ENCODE data around the gene GPM6B.
"Not testable (repeated sequence)": the region's sequence is repeated elsewhere in the genome, so short reads cannot be mapped to it uniquely, and the experiment has no call there.

The GPM6B gene

DNA sequence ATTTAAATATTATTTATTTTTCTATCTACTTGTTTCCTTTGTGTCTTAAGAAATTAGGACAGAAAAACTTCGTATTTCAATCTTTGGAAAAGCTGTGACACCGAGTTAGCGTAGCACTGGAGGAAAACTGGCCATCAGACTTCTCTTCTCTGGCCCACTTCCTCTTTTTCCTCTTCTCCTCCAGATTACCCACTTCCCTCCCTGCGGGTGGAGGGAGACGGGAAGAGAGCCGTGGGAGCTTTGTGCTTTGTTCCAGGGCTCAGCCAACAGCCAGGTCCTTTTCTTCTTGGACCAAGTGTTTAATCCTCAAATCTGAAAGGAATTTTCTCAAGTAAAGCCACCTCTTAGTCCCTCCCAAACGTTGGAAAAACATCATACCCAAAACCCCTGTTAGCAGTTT is 52.6 kb downstream of the GPM6B start:
- no peak for DNase-seq (ENCODE audit: low spot score)

DNA sequence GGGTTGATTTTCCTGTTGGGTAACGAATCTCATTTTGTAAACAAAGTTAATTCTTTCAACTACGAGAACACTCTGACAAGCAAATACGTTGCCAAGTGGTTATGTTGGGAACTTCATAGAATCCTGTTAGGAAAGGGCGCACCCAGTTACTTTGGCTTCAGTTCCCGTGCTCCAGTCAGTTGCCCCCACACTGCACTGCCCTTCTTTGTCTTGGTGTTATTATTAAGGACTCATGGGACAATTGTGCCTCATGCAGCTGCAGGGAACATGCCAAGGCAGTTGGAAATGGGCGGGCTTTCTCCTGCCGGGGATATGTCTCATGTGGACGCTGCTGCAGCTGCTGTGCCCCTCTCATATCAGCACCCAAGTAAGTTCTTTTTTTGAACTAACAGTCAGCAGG is 53.4 kb downstream of the GPM6B start:
- no peak for DNase-seq (ENCODE audit: low spot score)

DNA sequence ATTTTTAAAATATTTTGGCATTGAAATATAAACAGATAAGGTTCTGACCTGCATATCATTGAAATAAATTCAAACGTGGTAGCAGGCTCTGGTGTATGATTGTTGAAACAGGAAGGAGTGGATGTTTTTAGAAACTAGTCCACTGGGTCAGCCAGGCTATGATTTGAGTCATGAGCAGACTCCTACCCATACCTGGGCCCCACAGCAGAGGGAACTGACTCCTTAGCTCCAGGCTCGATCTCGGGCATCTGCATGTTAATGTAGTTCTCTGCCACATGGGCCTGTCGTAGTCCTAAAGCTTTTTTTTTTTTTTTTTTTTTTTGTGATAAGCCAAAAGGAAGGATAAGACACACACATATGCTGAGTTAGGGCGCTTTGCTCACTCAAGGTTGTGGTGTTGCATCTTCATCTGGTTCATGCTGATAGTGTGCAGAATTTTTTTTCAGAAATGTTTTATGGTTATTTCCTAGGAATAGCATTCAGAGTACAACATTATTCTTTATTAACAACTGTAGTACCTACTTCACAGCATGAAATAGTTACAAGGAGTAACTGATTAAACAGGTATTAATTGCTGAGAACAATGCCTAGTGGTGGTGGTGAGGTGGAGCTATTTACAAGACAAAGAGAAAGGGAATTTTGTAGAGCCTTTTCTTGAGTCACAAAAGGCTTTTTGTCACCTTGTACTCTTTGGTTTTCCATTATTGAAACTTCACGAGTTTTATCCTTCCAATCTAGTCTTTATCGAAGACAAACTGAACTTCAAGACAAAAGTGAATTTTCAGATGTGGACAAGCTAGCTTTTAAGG is 55.1 kb downstream of the GPM6B start:
- DNase-seq (ENCODE audit: low spot score), result no peak

DNA sequence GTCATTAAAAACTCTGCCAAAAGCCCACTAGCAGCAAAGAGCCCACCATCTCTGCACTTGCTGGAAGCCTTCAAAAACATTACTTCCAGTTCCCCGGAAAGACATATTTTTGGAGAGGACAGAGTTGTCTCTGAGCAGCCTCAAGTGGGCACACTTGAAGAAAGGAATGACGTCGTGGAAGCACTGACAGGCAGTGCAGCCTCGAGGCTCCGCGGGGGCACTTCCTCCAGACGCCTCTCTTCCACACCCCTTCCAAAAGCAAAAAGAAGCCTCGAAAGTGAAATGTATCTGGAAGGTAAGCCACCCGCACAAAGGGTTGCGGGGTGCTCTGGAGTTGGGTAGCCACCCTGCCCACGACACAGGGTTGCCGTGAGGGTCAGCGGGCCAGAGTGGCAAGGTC is 56.5 kb downstream of the GPM6B start:
- DNase-seq (ENCODE audit: low spot score), result no peak

DNA sequence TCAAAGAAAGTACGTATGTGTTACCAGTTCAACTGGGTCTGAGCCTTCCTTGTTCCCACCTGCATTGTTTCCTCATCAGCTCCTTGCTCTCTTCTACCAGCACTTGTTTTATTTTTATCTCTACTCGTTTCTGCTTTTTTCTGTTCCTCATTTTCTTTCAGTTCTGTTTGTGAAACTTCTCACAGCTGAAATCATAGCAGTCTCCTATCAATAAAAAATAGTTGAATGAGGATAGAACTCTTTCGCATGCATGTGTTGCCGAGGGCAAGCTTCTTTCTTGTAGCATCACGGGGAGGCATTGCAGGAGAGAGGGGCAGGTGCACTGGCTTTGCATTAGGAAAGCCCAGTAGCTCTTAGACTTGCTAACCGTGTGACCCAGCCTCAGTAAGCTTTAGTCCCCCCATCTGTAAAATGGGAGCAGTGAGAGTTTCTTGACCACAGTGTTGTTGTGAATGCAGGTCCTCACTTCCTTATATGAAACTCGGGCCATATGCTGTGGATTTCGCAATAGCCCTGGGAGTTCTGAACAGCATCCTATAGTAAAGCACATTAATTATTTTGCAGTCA is 57.7 kb downstream of the GPM6B start:
- no peak for DNase-seq (ENCODE audit: low spot score)

DNA sequence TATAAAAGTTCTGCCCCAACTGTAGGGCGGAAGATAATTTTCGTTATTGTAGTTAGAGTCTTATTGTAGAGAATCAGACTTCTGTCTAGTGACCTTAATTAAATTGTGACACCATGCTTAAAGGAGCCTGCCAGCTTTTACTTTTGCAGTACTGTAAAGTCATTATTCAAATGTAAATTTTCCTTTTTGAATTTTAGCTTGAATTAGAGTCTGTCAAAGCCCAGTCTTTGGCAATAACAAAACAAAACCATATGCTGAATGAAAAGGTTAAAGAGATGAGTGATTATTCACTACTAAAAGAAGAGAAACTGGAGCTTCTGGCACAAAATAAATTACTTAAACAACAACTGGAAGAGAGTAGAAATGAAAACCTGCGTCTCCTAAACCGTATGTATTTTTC is 60.5 kb downstream of the GPM6B start:
- DNase-seq (ENCODE audit: low spot score), result no peak

DNA sequence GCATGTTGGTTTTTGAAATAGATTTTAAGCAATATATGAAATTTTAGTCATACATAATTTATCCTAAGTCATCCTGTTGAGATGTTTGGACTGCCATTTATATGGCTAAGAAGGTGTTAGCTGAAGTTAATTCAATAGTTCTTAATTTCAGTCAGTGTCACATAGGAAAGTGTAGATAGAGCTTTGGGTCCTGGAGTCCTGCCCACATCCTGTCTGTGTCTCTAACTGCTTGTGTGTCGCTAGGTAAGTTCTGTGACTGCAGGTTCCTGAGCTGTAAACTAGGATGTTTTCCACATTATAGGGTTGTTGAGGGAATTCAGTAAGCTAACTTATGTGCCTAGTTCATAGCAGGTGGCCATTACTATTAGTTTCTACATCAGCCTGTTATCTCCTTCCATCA is 61.6 kb downstream of the GPM6B start:
- no peak for DNase-seq (ENCODE audit: low spot score)

DNA sequence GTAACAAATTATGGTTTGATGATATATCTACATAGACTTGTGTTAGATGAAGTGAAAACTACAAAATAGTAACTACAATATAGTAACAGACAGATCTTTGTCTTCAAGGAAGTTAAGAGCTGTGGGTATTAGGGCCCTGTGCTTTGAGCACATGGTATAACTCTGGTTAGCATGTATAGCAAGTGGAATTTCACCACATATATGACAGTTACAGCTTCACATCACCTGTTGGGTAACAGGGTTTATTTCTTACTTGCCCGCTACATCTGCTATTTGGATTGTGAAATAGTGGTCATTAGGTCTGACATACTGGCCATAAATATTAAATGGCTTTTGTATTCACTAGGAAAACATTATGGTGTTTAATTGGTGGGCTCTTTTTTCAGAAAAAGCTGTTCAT is 62.1 kb downstream of the GPM6B start:
- DNase-seq (ENCODE audit: low spot score), result no peak

DNA sequence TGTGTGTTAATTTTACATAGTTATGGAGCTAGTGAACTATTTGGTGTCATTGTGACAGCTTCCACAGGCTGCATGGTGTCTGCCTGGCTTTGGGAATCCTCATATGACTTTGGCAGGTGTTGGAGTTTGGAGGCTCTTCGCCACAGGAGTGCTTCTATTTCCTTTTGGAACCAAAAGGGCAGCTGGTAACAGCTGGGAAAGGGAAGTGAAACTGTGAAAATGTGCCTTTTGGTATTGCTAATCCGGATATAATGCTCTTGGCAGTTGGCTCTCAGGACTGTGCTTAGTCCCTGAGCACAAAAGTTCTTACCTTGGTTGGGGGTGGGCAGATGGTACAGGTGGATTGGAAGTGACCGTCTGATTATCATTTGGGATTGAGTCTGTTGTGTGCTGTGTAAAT is 64.2 kb downstream of the GPM6B start:
- no peak for DNase-seq (ENCODE audit: low spot score)

DNA sequence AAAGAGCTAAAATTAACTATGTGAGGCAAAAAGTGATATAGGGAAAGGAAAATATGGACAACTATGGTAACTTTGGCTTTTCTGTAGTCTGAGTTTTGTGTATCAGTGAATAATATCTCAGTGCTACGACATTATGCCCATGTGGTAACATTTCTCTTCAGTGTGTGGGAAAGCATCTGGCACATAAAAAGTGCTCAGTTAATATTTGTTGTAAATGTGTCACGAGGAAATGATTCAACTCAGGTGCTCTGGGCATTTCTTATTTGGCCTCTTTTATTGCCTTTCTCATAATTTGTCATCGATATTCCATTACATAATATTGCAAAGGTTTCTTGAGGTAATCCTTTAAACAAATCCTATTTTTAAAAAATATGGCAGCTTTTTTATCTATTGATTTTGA is 64.8 kb downstream of the GPM6B start:
- DNase-seq (ENCODE audit: low spot score), result no peak

DNA sequence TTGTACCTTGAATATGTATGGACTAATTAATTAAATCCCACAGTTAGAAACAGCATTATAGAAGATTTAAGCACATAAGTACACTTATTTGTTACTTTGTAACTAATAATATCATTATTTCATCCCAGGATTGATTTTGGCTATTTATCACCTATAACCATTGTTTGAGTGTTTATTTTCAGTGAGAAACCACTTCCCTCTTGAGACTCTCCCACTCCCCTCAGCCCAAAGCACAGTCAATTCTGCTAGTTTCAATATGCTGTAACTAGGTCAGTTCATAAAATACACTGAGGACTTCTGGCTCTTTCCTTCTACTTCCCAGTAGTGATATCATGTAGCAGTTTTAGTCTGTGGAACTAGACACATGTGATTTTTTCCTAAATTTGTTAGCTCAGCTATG is 66.1 kb downstream of the GPM6B start:
- no peak for DNase-seq (ENCODE audit: low spot score)

DNA sequence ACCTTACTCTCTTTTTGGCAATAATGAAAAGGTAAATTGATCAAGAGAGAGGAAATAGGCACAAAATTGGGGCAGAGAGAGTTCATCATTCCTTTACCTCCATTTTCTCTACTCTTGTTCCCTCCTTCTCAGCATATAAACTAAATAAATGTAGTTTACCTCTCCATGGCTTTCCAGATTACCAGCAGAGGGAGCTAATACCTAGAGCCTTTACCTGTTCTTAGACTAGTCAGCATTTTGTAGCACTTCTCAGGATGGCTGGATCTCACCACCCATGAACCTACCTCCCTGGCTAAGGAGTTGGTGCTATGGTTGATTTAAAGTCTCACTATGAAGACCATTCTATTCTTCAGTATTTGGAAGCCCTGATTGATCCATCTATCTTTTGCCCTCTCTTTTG is 66.7 kb downstream of the GPM6B start:
- DNase-seq (ENCODE audit: low spot score), result no peak

DNA sequence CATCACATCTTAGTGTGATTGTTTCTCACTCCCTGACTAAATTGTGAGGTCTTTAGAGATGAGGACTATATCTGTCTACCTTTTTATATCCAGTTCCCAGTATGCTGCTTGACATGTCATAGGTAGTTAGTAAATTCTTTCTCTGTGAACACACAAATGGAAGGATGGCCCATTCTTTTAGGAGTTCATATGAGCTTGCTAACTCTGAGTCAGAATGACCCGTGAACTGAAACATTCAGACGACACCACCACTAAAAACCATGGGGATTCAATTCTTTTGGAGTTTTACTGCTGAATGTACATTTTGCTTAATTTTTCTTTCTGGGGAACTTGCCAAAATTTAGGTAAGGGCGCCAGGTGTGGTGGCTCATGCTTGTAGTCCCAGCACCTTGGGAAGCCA is 68.4 kb downstream of the GPM6B start:
- DNase-seq (ENCODE audit: low spot score), result no peak

DNA sequence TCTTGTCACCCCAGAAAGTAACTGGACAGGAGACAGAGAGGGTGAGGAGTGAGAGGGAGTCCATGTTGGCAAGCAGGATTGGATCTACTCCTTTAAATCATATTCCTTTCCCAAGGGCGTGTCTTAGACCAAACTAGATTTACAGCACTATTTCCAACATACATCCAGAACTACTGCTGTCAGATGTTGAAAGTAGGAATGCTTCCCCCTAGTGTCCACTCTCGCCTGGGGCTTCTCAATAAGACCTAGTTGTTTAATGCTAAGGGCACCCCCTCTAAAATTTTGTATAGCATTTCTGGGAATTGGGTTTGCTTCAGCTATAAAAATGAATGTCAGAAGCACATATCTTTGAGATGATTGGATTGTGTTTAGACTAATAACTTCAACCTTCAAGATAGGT is 69.1 kb downstream of the GPM6B start:
- no peak for DNase-seq (ENCODE audit: low spot score)

DNA sequence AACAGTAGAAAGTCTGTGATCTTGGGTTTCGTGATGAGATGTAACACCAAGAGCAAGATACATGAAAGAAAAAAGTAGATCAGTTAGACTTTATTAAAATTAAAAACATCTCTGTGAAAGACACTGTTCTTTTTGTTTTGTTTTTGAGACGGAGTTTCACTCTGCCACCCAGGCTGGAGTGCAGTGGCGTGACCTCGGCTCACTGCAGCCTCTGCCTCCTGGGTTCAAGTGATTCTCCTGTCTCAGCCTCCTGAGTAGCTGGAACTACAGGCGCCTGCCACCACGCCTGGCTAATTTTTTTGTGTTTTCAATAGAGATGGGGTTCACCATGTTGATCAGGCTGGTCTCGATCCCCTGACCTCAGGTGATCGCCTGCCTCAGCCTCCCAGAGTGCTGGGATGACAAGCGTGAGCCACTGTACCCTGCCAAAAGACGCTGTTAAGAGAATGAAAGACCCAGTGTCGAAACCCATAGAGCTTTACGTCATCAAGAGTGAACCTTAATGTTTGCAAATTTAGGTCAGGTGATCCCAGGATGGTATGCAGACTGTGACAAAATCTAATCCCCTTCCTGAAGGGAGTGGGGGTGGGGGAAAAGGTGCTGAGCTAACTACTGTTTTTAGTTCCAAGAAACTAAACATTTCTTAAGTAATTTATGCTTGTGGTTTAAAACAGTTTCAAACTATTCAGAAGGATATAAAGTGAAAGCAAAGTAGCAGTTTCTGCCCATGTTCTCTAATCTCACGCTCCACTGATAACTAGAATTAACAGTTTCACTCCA is 74.3 kb downstream of the GPM6B start:
- DNase-seq (ENCODE audit: low spot score), result no peak

DNA sequence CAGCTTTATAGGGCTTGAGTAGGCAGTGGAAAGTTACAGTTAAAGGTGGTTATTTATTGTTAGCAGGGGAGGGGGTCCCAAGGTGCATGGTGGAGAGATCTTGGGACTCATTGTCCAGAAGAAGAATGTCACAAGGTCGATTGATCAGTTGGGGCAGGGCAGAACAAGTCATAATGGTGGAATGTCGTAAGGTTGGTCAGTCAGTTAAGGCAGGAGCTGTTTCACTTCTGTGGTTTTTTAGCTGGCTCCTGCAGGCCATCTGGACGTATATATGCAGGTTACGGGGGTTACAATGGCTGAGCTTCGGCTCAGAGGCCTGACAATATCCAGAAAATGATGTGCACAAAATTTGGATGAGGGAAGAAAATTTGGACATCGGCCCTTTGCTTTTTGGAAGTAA is 75.2 kb downstream of the GPM6B start:
- no peak for DNase-seq (ENCODE audit: low spot score)

DNA sequence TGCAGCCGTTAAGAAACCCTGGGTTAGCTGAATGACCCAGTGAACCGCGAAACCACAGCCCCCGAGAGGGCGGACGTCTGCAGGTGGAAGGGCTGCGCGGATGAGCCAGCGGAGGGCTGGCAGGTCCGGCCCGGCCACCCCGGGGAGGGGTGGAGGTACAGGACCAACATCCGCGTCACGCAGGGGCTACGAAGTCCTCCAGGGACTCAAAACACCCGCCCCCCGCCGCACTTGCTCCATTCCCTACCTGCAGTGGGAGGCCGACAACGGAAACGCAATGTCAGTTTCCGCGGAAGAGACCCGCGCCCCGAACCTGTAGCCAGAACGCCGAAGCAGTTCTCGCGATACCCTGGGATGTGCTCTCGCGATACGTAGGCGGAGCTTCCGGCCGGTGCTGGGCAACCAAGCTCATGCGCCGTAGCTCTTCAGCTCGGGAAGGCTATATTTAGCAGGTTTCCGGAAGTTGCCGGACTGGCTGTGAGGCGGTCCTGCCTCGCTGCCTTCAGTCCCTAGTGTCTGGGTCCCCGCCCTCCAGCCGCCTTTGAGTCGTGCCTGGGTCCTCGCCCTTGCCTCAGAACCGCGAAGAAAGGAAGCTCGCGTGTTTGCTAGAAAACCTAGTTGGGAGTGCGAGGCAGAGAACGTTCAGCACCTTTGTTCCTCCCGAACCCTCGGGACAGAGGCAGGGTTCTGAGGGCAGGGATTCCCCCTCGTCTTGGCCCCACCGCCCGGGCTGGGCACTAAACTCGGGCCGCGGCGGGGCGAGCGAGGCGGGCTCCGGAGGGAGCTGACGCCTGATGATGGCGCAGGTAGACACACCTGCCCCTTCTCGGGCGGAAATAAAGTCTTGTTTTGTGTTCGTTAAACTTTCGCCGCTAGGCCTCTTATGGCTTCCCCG is 82.4 kb downstream of the GPM6B start, which contains the start of the genes OFD1 and TRAPPC2:
Gene OFD1 (plus strand): TSS at position 471 of the 895 bp plus-strand sequence. CDS start 324 bp downstream, at position 795.
Gene TRAPPC2 (minus strand): TSS at position 343 of the 895 bp plus-strand sequence. CDS start 14,657 bp downstream, outside the sequence.
- peak; percentile 64 for DNase-seq (ENCODE audit: low spot score)

DNA sequence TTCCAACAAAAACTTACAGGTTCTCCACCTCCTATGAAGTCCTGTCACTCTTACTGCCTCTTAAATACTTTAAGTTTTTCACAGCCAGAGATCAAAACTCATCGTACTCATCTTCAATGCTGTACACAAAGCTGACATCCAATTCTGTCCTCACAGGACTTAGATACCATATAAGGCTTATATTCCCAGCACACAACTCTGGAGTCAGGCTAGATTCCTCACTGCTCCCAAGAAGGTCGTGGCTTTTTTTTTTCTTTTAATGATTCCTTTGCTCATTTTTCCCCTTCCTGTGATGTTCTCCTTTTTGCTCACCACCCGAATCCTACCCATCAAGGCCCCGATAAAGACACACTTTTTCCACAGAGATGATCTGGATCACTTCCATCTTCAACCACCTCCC is 83.4 kb downstream of the GPM6B start:
- DNase-seq (ENCODE audit: low spot score), result no peak

DNA sequence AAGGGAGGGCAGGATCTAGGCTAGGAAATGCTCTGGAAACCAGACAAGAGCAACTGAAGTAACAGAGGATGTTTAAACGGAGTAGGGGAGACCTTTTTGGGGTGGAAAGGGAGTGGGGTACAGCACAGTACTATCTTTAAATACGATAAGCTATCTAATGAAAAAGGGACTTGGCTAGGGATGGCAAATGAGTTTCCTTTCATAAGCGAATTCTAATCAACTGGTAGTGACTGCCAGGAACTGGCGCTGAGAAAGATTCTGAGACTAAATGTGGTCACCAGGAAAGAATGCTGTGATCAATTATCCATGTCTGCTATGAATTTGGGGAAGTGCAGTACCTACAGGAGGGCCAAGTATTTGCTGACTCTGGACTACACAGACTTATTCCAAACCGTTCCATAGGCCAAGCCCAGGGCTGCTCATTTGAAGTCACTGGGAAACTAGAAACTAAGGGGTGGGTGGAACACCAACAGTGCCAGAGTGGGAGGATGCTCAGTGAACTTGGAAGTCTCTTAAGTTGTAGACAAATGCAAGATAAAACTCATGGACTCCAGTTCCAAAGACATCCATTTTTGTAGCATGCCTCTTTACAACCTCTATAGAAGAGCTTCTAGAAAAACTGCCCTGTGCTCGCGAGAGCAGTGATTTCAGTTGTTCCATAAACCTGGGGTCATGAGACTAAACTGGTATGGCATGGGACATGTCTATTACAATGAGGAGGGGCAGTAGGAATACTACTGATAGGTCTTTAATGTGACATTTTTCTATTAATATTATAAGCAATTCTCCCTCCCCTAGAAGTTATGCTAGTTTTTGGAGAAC is 84.4 kb downstream of the GPM6B start:
- no peak for DNase-seq (ENCODE audit: low spot score)

DNA sequence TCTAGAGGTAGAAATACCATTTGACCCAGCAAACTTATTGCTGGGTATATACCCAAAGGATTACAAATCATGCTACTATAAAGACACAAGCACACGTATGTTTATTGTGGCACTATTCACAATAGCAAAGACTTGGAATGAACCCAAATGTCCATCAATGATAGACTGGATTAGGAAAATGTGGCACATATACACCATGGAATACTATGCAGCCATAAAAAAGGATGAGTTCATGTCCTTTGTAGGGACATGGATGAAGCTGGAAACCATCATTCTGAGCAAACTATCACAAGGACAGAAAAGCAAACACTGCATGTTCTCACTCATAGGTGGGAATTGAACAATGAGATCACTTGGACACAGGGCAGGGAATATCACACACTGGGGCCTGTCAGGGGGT is 86.4 kb downstream of the GPM6B start:
- not testable (repeated sequence) for DNase-seq (ENCODE audit: low spot score)

DNA sequence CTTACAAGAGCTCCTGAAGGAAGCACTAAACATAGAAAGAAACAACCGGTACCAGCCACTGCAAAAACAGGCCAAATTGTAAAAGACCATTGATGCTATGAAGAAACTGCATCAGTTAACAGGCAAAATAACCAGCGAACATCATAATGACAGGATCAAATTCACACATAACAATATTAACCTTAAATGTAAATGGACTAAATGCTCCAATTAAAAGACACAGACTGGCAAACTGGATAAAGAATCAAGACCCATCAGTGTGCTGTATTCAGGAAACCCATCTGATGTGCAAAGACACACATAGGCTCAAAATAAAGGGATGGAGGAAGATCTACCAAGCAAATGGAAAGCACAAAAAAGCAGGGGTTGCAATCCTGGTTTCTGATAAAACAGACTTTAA is 90.3 kb downstream of the GPM6B start:
- not testable (repeated sequence) for DNase-seq (ENCODE audit: low spot score)

Measured in HuH-7 (cell line).